HepG2 (cell line): ENCODE data around the gene VPS9D1. TPM values are rescaled to one million over a fixed set of nuclear protein-coding genes. Genes with fewer than 3 reads are reported as not detected.
A peak's percentile ranks its signal among the peaks of the same experiment; 100 is the strongest.

Experiments
- ARHGAP35 ChIP-seq: sonication (generic); formaldehyde crosslinking; IDR thresholded peaks from 2 replicates; pipeline ENCODE4 v1.9.0; 2022; ENCODE audit warnings: mild to moderate bottlenecking, inconsistent platforms, moderate library complexity, missing genetic modification reagents, borderline replicate concordance
- HCFC1 ChIP-seq: fragments of 150-350 bp; IDR thresholded peaks from 2 replicates; pipeline ENCODE4 v1.6.1; 2014; ENCODE audit warnings: low read depth, low read length
- MXI1 ChIP-seq: IDR thresholded peaks from 3 replicates; pipeline ENCODE4 v1.6.1; 2012; ENCODE audit warnings: low read depth, low read length, inconsistent platforms, borderline replicate concordance
- RFX1 ChIP-seq: fragments of 450-650 bp; IDR thresholded peaks from 2 replicates; pipeline ENCODE4 v1.6.1; 2017
- RFX3 ChIP-seq: IDR thresholded peaks from 2 replicates; pipeline ENCODE4 v1.6.1; 2016; ENCODE audit warnings: missing biosample characterization, missing genetic modification reagents
- SAP130 ChIP-seq: IDR thresholded peaks from 2 replicates; pipeline ENCODE4 v1.6.1; 2016; ENCODE audit warnings: low read depth
- ZNF441 ChIP-seq: sonication (generic); formaldehyde crosslinking; IDR thresholded peaks from 2 replicates; pipeline ENCODE4 v1.7.0; 2021; ENCODE audit warnings: missing genetic modification reagents, borderline replicate concordance
- ZNF747 ChIP-seq: sonication (generic); formaldehyde crosslinking; IDR thresholded peaks from 2 replicates; pipeline ENCODE4 v1.8.1; 2023; ENCODE audit warnings: missing genetic modification reagents, mild to moderate bottlenecking, borderline replicate concordance
- polyA plus RNA-seq, 8 experiments: library from polyadenylated mRNA; depleted of rRNA in 3 of 8; stranded (reverse) in 7 of 8; unstranded in 1 of 8; fragments of >200 nt; fragmentation: Illumina TruSeq in 4 of 8; extraction: Trizol in 4 of 8; gene quantifications; 2 replicates each; pipeline versions ENCODE4 v1.2.1 to v1.2.3, GENCODE V29; 2011 to 2016; ENCODE audit warnings: low read depth in 4 of 8, missing spikeins in 1 of 8, mixed read lengths in 1 of 8; ENCODE audit not compliant: insufficient read depth in 1 of 8
- total RNA-seq, 5 experiments: library from RNA; depleted of rRNA; stranded (reverse); fragments of >200 nt; fragmentation: Illumina TruSeq; extraction: Trizol; gene quantifications; 2 replicates each; pipeline ENCODE4 v1.2.3, GENCODE V29; 2016; ENCODE audit warnings: low read depth in 1 of 5
- TF ChIP-seq, protein P1 (sequence below): sonication (generic); formaldehyde crosslinking; IDR thresholded peaks from 2 replicates; pipeline ENCODE4 v1.4.0; 2020; ENCODE audit warnings: missing genetic modification reagents, mild to moderate bottlenecking, borderline replicate concordance
- TF ChIP-seq, protein P2 (sequence below): sonication (generic); formaldehyde crosslinking; conservative IDR thresholded peaks from 2 replicates; pipeline ENCODE4 v1.8.0; 2022; ENCODE audit warnings: mild to moderate bottlenecking, moderate library complexity, missing genetic modification reagents
- TF ChIP-seq, protein P3 (sequence below): IDR thresholded peaks from 2 replicates; pipeline ENCODE4 v1.6.1; 2016; ENCODE audit warnings: missing compliant biosample characterization, missing genetic modification reagents, borderline replicate concordance
- TF ChIP-seq, protein P4 (sequence below): sonication (generic); formaldehyde crosslinking; IDR thresholded peaks from 2 replicates; pipeline ENCODE4 v1.4.0; 2020; ENCODE audit warnings: missing genetic modification reagents
- TF ChIP-seq, protein P5 (sequence below), 2 experiments: sonication (generic) in 1 of 2; formaldehyde crosslinking in 1 of 2; IDR thresholded peaks; 2 replicates each; pipeline versions ENCODE4 v1.4.0 to v1.6.1; 2016 to 2020; ENCODE audit warnings: borderline replicate concordance in 1 of 2, low read depth in 1 of 2, mild to moderate bottlenecking in 1 of 2, missing genetic modification reagents in 1 of 2

VPS9D1 gene
- total and polyA plus RNA-seq, 2 of the 13 experiments (the other 11 are each of a cell fraction or from before 2014, with no cell fraction given), result 10.1 to 13.2 TPM

DNA sequence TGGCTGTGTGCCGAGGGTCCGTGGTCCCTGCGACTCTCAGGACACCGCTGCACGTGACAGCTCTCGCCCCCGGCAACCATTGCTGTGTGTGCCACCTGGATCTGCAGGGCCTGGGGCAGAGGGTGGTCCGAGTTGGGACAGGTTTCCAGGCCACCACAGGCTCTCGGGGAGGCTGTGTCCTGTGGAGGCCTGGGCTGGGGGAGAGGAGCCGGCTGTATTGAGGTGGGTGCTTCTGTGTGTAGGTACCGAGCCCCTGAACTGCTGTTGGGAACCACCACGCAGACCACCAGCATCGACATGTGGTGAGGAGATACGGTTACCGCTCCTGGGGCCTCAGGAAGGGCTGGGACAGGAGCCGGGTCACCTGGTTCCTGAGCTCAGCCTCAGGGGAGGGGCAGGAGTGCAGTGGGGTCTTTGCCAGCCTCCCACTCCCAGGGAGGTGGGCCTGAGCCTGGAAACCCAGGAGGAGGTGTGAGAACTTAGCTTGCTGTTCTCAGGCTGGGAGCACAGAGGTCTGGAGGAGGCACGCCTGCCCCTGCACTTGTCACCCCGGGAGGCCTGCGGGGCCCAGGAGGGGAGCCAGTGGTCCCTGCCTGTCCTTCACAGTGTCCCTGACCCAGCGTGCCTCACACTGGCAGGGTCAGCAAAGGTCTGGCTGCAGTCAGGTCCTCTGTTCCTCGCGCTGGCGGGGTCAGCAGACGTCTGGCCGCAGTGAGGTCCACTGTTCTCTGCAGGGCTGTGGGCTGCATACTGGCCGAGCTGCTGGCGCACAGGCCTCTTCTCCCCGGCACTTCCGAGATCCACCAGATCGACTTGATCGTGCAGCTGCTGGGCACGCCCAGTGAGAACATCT lies 26.5 kb downstream of the VPS9D1 start (continued):
- no peak for TF ChIP-seq RFX3 (CRISPR knock-in tag)
- no peak for TF ChIP-seq MXI1
- TF ChIP-seq SAP130, result peak; percentile 72
- no peak for TF ChIP-seq ARHGAP35 (CRISPR knock-in tag)
- TF ChIP-seq, protein P1, sequence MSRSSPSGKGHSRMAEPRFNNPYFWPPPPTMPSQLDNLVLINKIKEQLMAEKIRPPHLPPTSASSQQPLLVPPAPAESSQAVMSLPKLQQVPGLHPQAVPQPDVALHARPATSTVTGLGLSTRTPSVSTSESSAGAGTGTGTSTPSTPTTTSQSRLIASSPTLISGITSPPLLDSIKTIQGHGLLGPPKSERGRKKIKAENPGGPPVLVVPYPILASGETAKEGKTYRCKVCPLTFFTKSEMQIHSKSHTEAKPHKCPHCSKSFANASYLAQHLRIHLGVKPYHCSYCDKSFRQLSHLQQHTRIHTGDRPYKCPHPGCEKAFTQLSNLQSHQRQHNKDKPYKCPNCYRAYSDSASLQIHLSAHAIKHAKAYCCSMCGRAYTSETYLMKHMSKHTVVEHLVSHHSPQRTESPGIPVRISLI, result no peak
- TF ChIP-seq RFX1, result no peak
- TF ChIP-seq, protein P2, sequence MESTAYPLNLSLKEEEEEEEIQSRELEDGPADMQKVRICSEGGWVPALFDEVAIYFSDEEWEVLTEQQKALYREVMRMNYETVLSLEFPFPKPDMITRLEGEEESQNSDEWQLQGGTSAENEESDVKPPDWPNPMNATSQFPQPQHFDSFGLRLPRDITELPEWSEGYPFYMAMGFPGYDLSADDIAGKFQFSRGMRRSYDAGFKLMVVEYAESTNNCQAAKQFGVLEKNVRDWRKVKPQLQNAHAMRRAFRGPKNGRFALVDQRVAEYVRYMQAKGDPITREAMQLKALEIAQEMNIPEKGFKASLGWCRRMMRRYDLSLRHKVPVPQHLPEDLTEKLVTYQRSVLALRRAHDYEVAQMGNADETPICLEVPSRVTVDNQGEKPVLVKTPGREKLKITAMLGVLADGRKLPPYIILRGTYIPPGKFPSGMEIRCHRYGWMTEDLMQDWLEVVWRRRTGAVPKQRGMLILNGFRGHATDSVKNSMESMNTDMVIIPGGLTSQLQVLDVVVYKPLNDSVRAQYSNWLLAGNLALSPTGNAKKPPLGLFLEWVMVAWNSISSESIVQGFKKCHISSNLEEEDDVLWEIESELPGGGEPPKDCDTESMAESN (CRISPR knock-in tag), result no peak
- TF ChIP-seq, protein P3, sequence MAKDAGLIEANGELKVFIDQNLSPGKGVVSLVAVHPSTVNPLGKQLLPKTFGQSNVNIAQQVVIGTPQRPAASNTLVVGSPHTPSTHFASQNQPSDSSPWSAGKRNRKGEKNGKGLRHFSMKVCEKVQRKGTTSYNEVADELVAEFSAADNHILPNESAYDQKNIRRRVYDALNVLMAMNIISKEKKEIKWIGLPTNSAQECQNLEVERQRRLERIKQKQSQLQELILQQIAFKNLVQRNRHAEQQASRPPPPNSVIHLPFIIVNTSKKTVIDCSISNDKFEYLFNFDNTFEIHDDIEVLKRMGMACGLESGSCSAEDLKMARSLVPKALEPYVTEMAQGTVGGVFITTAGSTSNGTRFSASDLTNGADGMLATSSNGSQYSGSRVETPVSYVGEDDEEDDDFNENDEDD (CRISPR knock-in tag), result no peak
- no peak for TF ChIP-seq ZNF441 (CRISPR knock-in tag)
- no peak for TF ChIP-seq ZNF747
- TF ChIP-seq, protein P4, sequence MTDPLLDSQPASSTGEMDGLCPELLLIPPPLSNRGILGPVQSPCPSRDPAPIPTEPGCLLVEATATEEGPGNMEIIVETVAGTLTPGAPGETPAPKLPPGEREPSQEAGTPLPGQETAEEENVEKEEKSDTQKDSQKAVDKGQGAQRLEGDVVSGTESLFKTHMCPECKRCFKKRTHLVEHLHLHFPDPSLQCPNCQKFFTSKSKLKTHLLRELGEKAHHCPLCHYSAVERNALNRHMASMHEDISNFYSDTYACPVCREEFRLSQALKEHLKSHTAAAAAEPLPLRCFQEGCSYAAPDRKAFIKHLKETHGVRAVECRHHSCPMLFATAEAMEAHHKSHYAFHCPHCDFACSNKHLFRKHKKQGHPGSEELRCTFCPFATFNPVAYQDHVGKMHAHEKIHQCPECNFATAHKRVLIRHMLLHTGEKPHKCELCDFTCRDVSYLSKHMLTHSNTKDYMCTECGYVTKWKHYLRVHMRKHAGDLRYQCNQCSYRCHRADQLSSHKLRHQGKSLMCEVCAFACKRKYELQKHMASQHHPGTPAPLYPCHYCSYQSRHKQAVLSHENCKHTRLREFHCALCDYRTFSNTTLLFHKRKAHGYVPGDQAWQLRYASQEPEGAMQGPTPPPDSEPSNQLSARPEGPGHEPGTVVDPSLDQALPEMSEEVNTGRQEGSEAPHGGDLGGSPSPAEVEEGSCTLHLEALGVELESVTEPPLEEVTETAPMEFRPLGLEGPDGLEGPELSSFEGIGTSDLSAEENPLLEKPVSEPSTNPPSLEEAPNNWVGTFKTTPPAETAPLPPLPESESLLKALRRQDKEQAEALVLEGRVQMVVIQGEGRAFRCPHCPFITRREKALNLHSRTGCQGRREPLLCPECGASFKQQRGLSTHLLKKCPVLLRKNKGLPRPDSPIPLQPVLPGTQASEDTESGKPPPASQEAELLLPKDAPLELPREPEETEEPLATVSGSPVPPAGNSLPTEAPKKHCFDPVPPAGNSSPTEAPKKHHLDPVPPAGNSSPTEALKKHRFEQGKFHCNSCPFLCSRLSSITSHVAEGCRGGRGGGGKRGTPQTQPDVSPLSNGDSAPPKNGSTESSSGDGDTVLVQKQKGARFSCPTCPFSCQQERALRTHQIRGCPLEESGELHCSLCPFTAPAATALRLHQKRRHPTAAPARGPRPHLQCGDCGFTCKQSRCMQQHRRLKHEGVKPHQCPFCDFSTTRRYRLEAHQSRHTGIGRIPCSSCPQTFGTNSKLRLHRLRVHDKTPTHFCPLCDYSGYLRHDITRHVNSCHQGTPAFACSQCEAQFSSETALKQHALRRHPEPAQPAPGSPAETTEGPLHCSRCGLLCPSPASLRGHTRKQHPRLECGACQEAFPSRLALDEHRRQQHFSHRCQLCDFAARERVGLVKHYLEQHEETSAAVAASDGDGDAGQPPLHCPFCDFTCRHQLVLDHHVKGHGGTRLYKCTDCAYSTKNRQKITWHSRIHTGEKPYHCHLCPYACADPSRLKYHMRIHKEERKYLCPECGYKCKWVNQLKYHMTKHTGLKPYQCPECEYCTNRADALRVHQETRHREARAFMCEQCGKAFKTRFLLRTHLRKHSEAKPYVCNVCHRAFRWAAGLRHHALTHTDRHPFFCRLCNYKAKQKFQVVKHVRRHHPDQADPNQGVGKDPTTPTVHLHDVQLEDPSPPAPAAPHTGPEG, result no peak
- TF ChIP-seq, protein P5, sequence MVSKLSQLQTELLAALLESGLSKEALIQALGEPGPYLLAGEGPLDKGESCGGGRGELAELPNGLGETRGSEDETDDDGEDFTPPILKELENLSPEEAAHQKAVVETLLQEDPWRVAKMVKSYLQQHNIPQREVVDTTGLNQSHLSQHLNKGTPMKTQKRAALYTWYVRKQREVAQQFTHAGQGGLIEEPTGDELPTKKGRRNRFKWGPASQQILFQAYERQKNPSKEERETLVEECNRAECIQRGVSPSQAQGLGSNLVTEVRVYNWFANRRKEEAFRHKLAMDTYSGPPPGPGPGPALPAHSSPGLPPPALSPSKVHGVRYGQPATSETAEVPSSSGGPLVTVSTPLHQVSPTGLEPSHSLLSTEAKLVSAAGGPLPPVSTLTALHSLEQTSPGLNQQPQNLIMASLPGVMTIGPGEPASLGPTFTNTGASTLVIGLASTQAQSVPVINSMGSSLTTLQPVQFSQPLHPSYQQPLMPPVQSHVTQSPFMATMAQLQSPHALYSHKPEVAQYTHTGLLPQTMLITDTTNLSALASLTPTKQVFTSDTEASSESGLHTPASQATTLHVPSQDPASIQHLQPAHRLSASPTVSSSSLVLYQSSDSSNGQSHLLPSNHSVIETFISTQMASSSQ (IDR thresholded peaks at IDR 0.05; ENCODE audit: low read depth), result no peak
- TF ChIP-seq, protein P5 (CRISPR knock-in tag; IDR thresholded peaks at IDR 0.05; ENCODE audit: borderline replicate concordance), result peak; percentile 41; the same call in 1 of the 2 replicates
- no peak for TF ChIP-seq HCFC1
